NCI-H146 treated with DMSO at 0.1 percent for 48 hours (cell line): ENCODE results near the gene GALNT14.

Source experiments
- DNase-seq: peaks from one replicate; lab custom pipeline; 2025; ENCODE audit not compliant: unreplicated experiment; lab: John Stamatoyannopoulos, UW

Gene GALNT14

GRCh38 chr2:31058096-31059035 is 79.9 kb downstream of the GALNT14 start:
- DNase-seq: no peak

- DNase-seq: no peak
These were observed 80.5 kb downstream of the GALNT14 start for GRCh38 chr2:31057691-31058090.

GRCh38 chr2:31055938-31056337 is 82.3 kb downstream of the GALNT14 start:
- no peak for DNase-seq

DNA sequence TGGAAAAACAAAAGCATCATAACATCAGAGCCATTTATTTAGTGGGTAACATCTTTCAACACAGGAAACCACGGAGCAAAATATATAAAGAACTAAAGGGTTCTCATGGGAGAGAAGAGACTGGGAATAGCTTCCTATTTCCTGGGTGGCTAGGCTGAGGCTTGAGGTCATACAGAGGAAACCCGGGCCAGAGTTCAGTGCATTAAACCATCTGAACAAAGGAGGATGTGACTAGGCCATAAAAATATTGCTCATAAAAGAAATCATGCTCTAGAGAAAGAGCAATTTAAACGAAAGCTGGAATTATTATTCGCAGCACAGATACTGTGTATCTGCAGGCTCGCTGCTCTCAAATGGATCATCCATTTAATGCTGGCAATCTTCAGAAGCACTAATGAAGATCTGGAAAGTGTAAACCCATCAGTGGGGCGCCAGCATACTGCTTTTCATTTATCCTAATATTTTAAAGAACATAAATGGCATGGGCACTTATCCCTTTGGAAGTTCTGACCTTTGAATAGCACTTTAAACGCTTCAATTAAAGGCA is 83.3 kb downstream of the GALNT14 start:
- DNase-seq: no peak

DNA sequence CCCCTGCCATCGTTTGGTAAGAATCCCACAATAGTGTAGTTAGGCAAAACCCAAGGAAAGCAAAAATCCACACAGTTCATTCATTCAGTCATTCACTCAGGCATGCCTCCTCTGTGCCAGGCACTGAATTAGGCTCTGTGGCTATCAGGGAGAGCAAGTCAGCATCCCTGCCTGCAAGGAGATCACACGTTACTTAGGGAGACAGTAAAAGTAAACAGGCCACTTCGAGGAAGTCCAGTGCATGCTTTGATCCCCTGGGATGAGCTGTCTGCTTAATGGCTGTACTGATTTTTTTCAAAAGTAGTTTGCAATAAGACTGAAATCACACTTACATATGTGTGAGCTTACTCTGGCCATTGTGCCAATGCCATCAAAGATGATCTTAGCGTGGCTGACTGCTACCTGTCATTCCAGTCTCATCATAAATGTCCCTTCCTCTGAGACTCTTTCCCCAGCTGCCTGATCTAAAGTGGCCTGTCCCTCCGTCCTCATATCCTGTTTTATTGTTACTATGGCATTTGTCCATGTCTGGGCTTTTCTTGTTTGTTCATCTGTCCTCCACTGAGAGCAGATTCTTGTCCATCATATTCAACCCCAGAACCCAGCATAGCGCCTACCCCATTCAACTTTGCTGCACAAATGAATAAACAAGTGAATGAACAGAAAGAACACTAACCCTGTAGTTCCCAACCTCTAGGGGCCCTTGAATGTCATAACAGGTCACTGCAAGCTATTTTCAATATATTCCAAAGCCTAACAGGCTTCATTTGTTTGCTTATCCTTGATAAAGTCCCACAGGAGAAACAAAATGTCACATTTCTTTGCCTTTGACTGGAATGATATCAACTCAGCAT is 84.1 kb downstream of the GALNT14 start:
- DNase-seq: no peak

DNA sequence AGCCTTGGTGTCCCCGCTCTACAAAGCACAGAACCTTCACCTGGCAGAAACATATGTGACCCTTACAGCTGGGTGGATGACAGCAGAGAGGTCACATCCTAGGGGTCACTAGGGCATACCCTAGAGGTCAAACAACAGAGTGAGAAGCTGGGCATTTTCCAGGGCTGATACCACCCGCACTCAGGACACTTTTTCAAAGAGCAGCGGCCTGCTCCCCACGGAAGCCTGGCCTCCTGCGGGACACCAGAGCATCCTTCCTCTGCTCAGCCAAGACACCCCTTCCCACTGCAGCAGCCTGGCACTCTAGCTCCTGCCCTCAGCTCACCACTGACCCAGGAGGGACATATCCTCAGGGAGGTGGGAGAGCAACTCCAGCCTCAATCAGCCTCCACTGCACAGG is 86.0 kb downstream of the GALNT14 start:
- no peak for DNase-seq

DNA sequence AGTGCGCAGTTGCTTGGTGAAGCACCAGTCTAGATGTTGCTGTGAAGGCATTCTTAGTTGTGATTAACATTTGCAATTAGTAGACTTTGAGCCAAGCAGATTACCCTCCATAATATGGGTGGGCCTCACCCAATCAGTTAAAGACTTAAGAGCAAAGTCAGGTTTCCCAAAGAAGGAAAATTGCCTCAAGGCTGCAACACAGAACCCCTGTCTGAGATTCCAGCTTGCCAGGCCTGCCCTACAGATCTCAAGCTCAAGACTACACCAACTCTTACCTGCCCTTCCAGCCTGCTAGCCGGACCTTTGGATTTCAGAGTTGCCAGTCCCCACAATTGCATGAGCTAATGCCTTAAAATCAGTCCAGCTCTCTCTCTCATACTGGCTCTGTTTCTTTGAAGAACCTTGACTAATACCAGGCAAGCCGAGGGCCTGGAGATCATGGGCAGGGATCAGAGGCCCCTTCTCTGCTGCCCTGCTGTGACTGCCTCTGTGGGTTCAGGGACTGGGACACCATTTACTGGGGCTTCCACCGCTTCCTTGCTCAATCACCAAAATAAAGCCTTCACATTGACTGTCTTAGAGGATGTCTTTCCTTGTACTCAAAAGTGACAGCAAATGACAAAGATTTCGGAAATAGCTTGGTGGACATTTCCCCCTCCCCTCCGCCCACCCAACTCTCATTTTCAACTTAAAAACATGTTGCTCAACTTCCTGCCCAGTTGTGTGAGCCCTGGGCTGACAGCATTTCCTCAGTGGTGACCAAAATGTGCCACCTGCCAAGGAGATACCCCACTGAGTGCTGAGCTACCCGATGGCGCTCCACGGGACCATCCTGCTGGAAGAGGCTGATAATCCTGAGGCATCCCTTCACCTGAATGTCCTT is 86.7 kb downstream of the GALNT14 start:
- no peak for DNase-seq

- DNase-seq: no peak
These were observed 88.2 kb downstream of the GALNT14 start for GRCh38 chr2:31049916-31050588.

GRCh38 chr2:31049264-31049663 is 89.0 kb downstream of the GALNT14 start:
- no peak for DNase-seq

DNA sequence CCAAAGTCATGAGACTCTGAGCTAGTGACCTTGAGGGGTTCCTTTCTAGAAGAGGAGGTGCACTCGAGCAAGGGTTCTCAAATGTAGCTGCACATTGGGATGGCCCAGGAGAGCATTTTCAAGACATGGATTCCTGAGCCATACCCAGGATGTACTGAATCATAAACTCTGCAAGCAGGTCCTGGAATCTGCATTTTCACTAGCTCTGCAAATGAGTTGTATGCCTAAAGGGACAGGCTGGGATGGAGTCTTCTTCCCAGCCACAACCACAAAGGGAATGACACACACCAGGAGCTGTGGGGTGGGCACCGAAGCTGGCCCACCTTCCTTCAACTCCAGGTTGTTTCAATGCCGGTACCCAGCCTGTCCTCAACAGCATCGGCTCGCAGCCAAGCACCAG is 90.6 kb downstream of the GALNT14 start:
- DNase-seq: no peak

GRCh38 chr2:31038385-31038784 is 99.9 kb downstream of the GALNT14 start:
- no peak for DNase-seq

DNA sequence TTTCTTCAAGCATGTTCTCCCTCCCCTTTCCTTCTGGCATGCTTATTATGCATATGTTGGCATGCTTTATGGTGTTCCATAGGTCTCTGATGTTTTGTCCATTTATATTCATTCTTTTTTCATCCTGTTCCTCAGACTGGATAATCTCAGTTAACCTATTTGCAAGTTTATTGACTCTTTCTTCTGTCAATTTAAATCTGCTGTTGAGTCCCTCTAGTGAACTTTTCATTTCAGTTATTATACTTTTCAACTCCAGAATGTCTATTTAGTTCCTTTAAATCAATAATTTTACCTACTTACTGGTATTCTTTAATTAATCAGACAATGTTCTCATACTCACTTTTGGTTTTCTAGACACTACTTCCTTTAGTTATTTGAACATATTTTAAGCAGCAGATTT is 101.2 kb downstream of the GALNT14 start:
- DNase-seq: no peak

DNA sequence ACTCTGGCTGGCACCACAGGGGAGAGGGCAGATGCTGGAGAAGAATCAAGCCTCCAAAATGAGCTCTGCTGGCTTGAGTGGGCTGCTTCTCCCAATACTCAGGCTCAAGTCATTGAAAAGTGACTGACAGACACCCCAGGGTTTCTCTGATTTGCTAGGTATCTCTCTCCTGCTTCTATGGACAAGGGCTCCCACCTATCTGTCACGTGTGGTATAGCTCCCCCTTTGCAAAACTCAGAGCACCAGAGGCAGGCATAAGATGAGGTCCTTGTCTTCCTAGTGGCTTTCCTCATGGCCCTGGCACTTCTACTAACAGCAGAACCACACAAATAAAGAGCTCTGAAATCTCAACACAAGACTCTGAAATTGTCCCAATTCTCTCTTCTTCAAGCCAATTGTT is 105.2 kb downstream of the GALNT14 start:
- no peak for DNase-seq

- no peak for DNase-seq
These were observed 105.8 kb downstream of the GALNT14 start for GRCh38 chr2:31032475-31032874.

GRCh38 chr2:31031132-31031706 is 107.0 kb downstream of the GALNT14 start:
- DNase-seq: no peak

DNA sequence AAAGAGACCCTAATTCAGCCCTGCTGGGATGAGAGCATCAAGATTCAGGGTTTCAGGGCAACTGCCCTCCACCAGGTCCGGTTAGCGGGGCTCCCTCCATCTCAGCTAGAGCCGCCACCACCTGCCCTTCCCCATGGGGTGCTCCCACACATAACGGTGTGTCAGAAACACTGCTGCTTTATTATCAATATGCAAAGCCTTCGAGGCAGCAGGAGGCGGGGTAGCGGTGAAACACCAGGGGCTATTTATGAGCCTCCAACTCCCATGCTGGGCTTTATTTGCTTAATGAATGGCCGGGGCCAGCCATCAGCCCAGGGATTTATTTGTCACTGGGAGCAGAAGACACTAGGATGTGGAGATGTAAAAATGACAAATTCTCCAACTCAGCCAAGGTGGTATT is 109.8 kb downstream of the GALNT14 start:
- no peak for DNase-seq

DNA sequence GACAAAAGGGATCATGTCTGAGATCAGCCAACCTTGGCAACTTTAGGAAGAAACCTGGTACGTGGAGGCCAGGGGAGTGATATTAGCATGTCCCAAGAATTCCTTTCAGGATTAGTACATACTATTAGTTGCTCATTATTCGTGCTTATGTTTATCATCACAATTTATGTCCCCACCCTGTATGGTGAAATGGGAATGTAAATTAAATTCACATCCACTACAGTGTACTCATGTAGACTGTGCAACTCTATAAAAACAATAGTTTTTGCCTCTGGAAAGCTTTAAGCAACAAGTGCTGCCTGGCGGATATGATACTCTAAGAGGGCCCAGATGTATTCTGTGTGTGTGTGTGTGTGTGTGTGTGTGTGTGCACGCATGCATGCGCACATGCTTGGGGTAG is 110.7 kb downstream of the GALNT14 start:
- DNase-seq: no peak

GRCh38 chr2:31023541-31023940 is 114.7 kb downstream of the GALNT14 start:
- DNase-seq: no peak

- DNase-seq: no peak
These were observed 117.5 kb downstream of the GALNT14 start for GRCh38 chr2:31020713-31021112.

GRCh38 chr2:31018280-31018679 is 120.0 kb downstream of the GALNT14 start:
- no peak for DNase-seq
